HEK293 (cell line): ENCODE results near the gene CDH26.

Experiments
- CTCF ChIA-PET: fragments of 350-600 bp; formaldehyde crosslinking; extraction: SDS; loops from one replicate; lab custom pipeline; 2021; ENCODE audit warnings: antibody characterized with exemption; lab: Yijun Ruan, JAX
- POLR2A ChIA-PET: fragments of 300-600 bp; formaldehyde crosslinking; extraction: SDS; loops from one replicate; lab custom pipeline; 2020; ENCODE audit warnings: antibody characterized with exemption, inconsistent platforms; lab: Yijun Ruan, JAX
- H3K27ac ChIP-seq: fragments of 200-500 bp; sonication (Bioruptor generic); 2 replicates; pipeline ENCODE4 v1.5.1; 2014; ENCODE audit warnings: low read depth, low read length, control low read depth, inconsistent platforms; ENCODE audit errors: extremely low read depth
- H3K36me3 ChIP-seq, 2 experiments: fragments of 200-500 bp in 1 of 2; sonication (Bioruptor generic) in 1 of 2; 1 replicate in 1 of 2; 2 replicates in 1 of 2; pipeline ENCODE4 v1.5.1; 2014 to 2017; ENCODE audit warnings: inconsistent platforms in 2 of 2, low read length in 2 of 2; ENCODE audit not compliant: control insufficient read depth in 2 of 2, insufficient read depth in 1 of 2
- H3K4me1 ChIP-seq: fragments of 200-500 bp; sonication (Bioruptor generic); 2 replicates; pipeline ENCODE4 v1.5.1; 2014; ENCODE audit warnings: mild to moderate bottlenecking, low read length, inconsistent platforms; ENCODE audit not compliant: control insufficient read depth, insufficient read depth
- H3K4me3 ChIP-seq: 2 replicates; pipeline ENCODE4 v1.5.1; 2011; ENCODE audit warnings: low read depth, mild to moderate bottlenecking, control low read depth, low read length, moderate library complexity
- H3K9me3 ChIP-seq: fragments of 200-500 bp; sonication (Bioruptor generic); 2 replicates; pipeline ENCODE4 v1.5.1; 2014; ENCODE audit warnings: low read depth, low read length, inconsistent platforms; ENCODE audit not compliant: control insufficient read depth, insufficient read depth
- BCL11B ChIP-seq: fragments of 450-650 bp; formaldehyde crosslinking; IDR thresholded peaks from 2 replicates; pipeline ENCODE4 v1.5.1; 2016; ENCODE audit warnings: low read depth, missing biosample characterization, missing genetic modification characterization
- GLIS1 ChIP-seq: fragments of 450-650 bp; formaldehyde crosslinking; IDR thresholded peaks from 2 replicates; pipeline ENCODE4 v1.5.1; 2016; ENCODE audit warnings: missing biosample characterization, missing genetic modification characterization
- KLF10 ChIP-seq: fragments of 450-650 bp; IDR thresholded peaks from 2 replicates; pipeline ENCODE4 v1.5.1; 2018; ENCODE audit warnings: missing biosample characterization, mild to moderate bottlenecking, missing genetic modification characterization
- SCRT1 ChIP-seq: fragments of 450-650 bp; formaldehyde crosslinking; IDR thresholded peaks from 2 replicates; pipeline ENCODE4 v1.5.1; 2016; ENCODE audit warnings: missing biosample characterization, missing genetic modification characterization, borderline replicate concordance
- SP7 ChIP-seq: fragments of 450-650 bp; formaldehyde crosslinking; IDR thresholded peaks from 2 replicates; pipeline ENCODE4 v1.5.1; 2016; ENCODE audit warnings: missing biosample characterization, missing genetic modification characterization
- ZBTB20 ChIP-seq: fragments of 450-650 bp; formaldehyde crosslinking; IDR thresholded peaks from 2 replicates; pipeline ENCODE4 v1.5.1; 2016; ENCODE audit warnings: missing biosample characterization, missing genetic modification characterization
- ZBTB7A ChIP-seq: fragments of 450-650 bp; formaldehyde crosslinking; IDR thresholded peaks from 2 replicates; pipeline ENCODE4 v1.5.1; 2016; ENCODE audit warnings: low read depth, missing biosample characterization, missing genetic modification characterization
- ZEB2 ChIP-seq: fragments of 450-650 bp; formaldehyde crosslinking; IDR thresholded peaks from 2 replicates; pipeline ENCODE4 v1.5.1; 2016; ENCODE audit warnings: missing biosample characterization, missing genetic modification characterization
- ZFP37 ChIP-seq: fragments of 450-650 bp; formaldehyde crosslinking; IDR thresholded peaks from 2 replicates; pipeline ENCODE4 v1.5.1; 2016; ENCODE audit warnings: missing biosample characterization, missing genetic modification characterization
- ZNF140 ChIP-seq: fragments of 450-650 bp; formaldehyde crosslinking; IDR thresholded peaks from 2 replicates; pipeline ENCODE4 v1.5.1; 2016; ENCODE audit warnings: missing biosample characterization, missing genetic modification characterization
- ZNF214 ChIP-seq: fragments of 450-650 bp; formaldehyde crosslinking; IDR thresholded peaks from 2 replicates; pipeline ENCODE4 v1.5.1; 2017; ENCODE audit warnings: missing biosample characterization, mild to moderate bottlenecking, missing genetic modification characterization, borderline replicate concordance
- ZNF391 ChIP-seq: fragments of 450-650 bp; formaldehyde crosslinking; IDR thresholded peaks from 2 replicates; pipeline ENCODE4 v1.5.1; 2016; ENCODE audit warnings: low read depth, missing biosample characterization, missing genetic modification characterization, borderline replicate concordance
- ZNF416 ChIP-seq: fragments of 450-650 bp; formaldehyde crosslinking; IDR thresholded peaks from 2 replicates; pipeline ENCODE4 v1.5.1; 2016; ENCODE audit warnings: missing biosample characterization, missing genetic modification characterization
- ZNF501 ChIP-seq: fragments of 450-650 bp; formaldehyde crosslinking; IDR thresholded peaks from 2 replicates; pipeline ENCODE4 v1.5.1; 2016; ENCODE audit warnings: missing biosample characterization, missing genetic modification characterization
- ZNF529 ChIP-seq: fragments of 450-650 bp; formaldehyde crosslinking; IDR thresholded peaks from 2 replicates; pipeline ENCODE4 v1.5.1; 2017; ENCODE audit warnings: missing genetic modification characterization, missing biosample characterization; ENCODE audit not compliant: insufficient replicate concordance
- ZNF658 ChIP-seq: fragments of 450-650 bp; formaldehyde crosslinking; IDR thresholded peaks from 2 replicates; pipeline ENCODE4; 2016; ENCODE audit warnings: missing biosample characterization, missing genetic modification characterization
- ZSCAN23 ChIP-seq: fragments of 450-650 bp; formaldehyde crosslinking; IDR thresholded peaks from 2 replicates; pipeline ENCODE4 v1.5.1; 2016; ENCODE audit warnings: missing biosample characterization, missing genetic modification characterization
- TF ChIP-seq, protein P1 (sequence below): fragments of 450-650 bp; formaldehyde crosslinking; IDR thresholded peaks from 2 replicates; pipeline ENCODE4 v1.5.1; 2017; ENCODE audit warnings: missing biosample characterization, missing genetic modification characterization
- TF ChIP-seq, protein P2 (sequence below): sonication (generic); formaldehyde crosslinking; IDR thresholded peaks from 2 replicates; pipeline ENCODE4 v1.8.1; 2022; ENCODE audit warnings: mild to moderate bottlenecking, moderate library complexity, missing genetic modification reagents
- TF ChIP-seq, protein P3 (sequence below): fragments of 450-650 bp; formaldehyde crosslinking; IDR thresholded peaks from 2 replicates; pipeline ENCODE4 v1.5.1; 2016; ENCODE audit warnings: missing biosample characterization, missing genetic modification characterization
- TF ChIP-seq, protein P4 (sequence below): fragments of 450-650 bp; formaldehyde crosslinking; IDR thresholded peaks from 2 replicates; pipeline ENCODE4 v1.5.1; 2016; ENCODE audit warnings: missing biosample characterization, missing genetic modification characterization

CDH26 gene

DNA sequence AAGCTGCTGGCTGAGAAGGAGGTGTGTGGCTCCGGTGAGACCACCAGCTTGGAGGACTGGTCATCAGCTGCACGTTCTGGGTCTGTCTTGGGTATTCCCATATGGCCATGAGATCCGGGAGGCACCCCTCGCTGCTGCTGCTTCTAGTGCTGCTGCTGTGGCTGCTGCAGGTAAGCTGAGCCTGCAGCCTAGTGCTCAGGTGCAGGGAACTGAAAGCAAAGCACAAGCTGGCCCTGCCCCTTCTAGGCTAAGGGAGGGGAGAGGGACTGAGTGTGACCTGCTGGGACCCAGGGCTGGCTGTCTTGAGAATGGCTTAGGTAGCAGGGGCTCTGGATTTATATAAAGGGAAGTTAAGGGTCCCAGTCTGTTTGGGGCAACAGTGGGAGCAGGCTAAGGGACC, 403 bp downstream of the CDH26 start (continued):
- TF ChIP-seq, protein P1, sequence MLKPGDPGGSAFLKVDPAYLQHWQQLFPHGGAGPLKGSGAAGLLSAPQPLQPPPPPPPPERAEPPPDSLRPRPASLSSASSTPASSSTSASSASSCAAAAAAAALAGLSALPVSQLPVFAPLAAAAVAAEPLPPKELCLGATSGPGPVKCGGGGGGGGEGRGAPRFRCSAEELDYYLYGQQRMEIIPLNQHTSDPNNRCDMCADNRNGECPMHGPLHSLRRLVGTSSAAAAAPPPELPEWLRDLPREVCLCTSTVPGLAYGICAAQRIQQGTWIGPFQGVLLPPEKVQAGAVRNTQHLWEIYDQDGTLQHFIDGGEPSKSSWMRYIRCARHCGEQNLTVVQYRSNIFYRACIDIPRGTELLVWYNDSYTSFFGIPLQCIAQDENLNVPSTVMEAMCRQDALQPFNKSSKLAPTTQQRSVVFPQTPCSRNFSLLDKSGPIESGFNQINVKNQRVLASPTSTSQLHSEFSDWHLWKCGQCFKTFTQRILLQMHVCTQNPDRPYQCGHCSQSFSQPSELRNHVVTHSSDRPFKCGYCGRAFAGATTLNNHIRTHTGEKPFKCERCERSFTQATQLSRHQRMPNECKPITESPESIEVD, result no peak
- no peak for TF ChIP-seq ZBTB20 (tag by site-specific recombination)
- TF ChIP-seq SCRT1 (tag by site-specific recombination), result no peak

DNA sequence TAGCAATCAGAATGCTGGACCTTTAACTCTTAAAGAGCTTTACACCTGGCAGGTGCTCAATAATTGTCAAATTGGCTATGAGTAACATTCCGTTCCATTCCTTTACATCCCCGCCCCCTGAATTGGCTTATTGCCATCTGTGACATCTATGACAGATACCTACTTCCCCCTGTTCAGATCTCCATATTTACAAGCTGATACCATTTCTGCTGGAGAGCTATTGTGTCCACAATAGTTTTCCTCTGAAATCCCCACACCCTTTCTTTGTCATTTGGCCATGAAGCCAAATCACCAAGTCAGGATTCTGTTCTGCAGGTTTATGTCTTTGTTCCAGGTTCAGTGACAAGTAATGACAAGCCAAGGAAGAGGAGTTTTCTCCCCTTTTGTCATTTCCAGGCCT, 3.2 kb downstream of the CDH26 start:
- Histone ChIP-seq H3K27ac (no peak overlapping the region), H3K36me3 (no peaks in the 10 kb centered on the region), H3K9me3 (no peaks in the 10 kb centered on the region), H3K4me1 (peaks cover 3% of the 10 kb centered on the region; the same call in 1 of the 2 replicates), H3K4me3 (no peak overlapping the region)
- CTCF ChIA-PET, result interaction anchor here (0.7 to 0.8 kb wide), 2 partner anchors 9 to 83 kb away, joined by 3 read pairs; no protein-coding TSS in a partner anchor
- POLR2A ChIA-PET, result no interaction called here
- TF ChIP-seq ZEB2 (tag by site-specific recombination) (no peak), ZBTB7A (tag by site-specific recombination) (no peak), ZFP37 (tag by site-specific recombination) (no peak), ZSCAN23 (no peak), ZNF391 (no peak), ZNF416 (tag by site-specific recombination) (no peak), ZNF658 (no peak), ZNF529 (tag by site-specific recombination) (no peak), ZNF140 (tag by site-specific recombination) (no peak)
- TF ChIP-seq, protein P2, sequence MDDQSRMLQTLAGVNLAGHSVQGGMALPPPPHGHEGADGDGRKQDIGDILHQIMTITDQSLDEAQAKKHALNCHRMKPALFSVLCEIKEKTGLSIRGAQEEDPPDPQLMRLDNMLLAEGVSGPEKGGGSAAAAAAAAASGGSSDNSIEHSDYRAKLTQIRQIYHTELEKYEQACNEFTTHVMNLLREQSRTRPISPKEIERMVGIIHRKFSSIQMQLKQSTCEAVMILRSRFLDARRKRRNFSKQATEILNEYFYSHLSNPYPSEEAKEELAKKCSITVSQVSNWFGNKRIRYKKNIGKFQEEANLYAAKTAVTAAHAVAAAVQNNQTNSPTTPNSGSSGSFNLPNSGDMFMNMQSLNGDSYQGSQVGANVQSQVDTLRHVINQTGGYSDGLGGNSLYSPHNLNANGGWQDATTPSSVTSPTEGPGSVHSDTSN (CRISPR knock-in tag), result no peak
- TF ChIP-seq, all 188 proteins: peak for 0

DNA sequence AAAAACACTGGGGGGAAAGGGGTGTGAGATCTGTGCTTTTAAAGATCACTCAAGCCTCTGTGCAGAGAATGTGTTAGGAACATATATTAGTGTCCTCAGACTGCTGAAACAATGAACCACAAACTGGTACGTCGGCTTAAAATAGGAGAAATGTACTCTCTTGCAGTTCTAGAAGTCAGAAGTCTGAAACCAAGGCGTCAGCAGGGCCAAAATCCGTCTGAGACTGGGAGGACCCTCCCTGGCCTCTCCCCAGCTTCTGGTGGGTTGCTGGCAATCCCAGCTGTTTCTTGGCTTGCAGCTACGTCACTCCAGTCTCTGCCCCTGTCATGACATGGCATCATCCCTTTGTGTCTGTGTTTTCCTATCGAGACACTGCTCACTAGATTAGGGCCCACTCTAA, 3.9 kb downstream of the CDH26 start:
- H3K4me3 ChIP-seq, result no peak overlapping the region
- TF ChIP-seq ZFP37 (tag by site-specific recombination) (no peak), KLF10 (tag by site-specific recombination) (no peak), ZNF501 (no peak), GLIS1 (no peak), BCL11B (no peak), ZNF214 (tag by site-specific recombination) (no peak), SP7 (no peak)
- TF ChIP-seq, protein P3, sequence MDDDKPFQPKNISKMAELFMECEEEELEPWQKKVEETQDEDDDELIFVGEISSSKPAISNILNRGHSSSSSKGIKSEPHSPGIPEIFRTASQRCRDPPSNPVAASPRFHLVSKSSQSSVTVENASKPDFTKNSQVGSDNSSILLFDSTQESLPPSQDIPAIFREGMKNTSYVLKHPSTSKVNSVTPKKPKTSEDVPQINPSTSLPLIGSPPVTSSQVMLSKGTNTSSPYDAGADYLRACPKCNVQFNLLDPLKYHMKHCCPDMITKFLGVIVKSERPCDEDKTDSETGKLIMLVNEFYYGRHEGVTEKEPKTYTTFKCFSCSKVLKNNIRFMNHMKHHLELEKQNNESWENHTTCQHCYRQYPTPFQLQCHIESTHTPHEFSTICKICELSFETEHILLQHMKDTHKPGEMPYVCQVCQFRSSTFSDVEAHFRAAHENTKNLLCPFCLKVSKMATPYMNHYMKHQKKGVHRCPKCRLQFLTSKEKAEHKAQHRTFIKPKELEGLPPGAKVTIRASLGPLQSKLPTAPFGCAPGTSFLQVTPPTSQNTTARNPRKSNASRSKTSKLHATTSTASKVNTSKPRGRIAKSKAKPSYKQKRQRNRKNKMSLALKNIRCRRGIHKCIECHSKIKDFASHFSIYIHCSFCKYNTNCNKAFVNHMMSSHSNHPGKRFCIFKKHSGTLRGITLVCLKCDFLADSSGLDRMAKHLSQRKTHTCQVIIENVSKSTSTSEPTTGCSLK (tag by site-specific recombination), result no peak
- TF ChIP-seq, protein P4, sequence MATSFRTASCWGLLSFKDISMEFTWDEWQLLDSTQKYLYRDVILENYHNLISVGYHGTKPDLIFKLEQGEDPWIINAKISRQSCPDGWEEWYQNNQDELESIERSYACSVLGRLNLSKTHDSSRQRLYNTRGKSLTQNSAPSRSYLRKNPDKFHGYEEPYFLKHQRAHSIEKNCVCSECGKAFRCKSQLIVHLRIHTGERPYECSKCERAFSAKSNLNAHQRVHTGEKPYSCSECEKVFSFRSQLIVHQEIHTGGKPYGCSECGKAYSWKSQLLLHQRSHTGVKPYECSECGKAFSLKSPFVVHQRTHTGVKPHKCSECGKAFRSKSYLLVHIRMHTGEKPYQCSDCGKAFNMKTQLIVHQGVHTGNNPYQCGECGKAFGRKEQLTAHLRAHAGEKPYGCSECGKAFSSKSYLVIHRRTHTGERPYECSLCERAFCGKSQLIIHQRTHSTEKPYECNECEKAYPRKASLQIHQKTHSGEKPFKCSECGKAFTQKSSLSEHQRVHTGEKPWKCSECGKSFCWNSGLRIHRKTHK, result no peak
- H3K27ac ChIP-seq, result no peak overlapping the region
- H3K4me1 ChIP-seq, result peaks cover 3% of the 10 kb centered on the region; the same call in 1 of the 2 replicates
- H3K9me3 ChIP-seq, result no peaks in the 10 kb centered on the region
- ChIA-PET CTCF (no interaction called here), POLR2A (no interaction called here)
- H3K36me3 ChIP-seq, result no peaks in the 10 kb centered on the region
